ENCODE measurements around the gene CREBZF.

DNA sequence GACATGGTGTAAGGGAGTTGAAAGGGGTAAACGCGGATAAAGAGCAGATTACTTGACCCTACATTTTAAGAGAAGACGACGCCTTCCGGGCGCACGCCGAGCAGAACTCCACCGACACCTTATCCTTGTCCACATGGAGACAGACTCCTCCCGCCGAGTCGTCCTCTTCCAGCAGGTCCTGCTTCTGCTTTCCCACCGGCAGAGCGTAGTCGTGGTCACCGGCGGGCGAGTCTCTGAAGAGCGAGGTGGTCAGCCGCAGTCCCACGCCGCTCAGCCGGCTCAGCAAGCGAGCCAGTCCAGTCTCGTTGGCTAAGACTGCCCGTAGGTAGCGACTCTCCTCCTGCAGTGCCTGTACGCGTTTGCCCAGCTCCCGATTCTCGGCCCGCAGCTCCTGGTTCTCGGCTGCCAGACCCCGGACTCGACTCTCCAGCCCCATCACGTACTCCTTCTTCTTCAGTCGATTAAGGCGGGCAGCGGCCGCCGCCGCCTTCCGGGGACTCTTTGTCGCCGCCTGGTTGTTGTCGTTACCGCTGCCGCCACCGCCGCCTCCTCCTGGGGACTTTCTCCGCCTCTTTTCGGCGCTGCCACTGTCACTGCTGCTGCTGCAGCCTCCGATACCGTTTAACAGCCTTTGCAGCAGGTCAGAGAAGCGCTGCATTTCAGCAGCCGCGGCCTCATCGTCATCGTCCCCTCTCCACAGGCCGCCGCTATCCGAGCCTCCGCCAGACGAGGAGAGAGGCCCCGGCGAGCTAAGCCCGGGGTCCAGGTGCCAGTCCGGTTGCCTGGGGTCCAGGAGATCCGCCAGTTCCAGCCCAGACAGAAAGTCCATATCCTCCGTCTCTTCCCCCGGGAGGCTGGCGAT is 945 bp downstream of the CREBZF start:
- TF ChIP-seq POLR2A (IDR thresholded peaks at IDR 0.05) (no peak), CTCF (IDR thresholded peaks at IDR 0.05) (peak; percentile 32 to 48 (median 39))
